Suprapubic skin (tissue), 4 donors: Measurements from ENCODE around the gene PRMT7. TPM values are rescaled to one million over a fixed set of nuclear protein-coding genes. Genes with fewer than 3 reads are reported as not detected.

Source experiments
- DNase-seq, 2 donors: peaks; one replicate each; pipeline ENCODE4 v3.0.0-alpha.2; 2019; ENCODE audit warnings: low spot score in 2 of 2
- H3K27ac ChIP-seq: fragments of 200-600 bp; sonication (generic); one replicate; pipeline ENCODE4 v1.5.1; 2019
- H3K27me3 ChIP-seq: fragments of 200-600 bp; sonication (generic); one replicate; pipeline ENCODE4 v1.5.1; 2019
- H3K36me3 ChIP-seq: fragments of 200-600 bp; sonication (generic); one replicate; pipeline ENCODE4 v1.5.1; 2019
- H3K4me1 ChIP-seq: fragments of 200-600 bp; sonication (generic); one replicate; pipeline ENCODE4 v1.5.1; 2019
- H3K4me3 ChIP-seq: fragments of 200-600 bp; sonication (generic); one replicate; pipeline ENCODE4 v1.5.1; 2019; ENCODE audit warnings: mild to moderate bottlenecking
- H3K9me3 ChIP-seq: fragments of 200-600 bp; sonication (generic); one replicate; pipeline ENCODE4 v1.5.1; 2019
- EP300 ChIP-seq: sonication (generic); formaldehyde crosslinking; IDR thresholded peaks from one replicate; pipeline ENCODE4 v1.6.1; 2017; ENCODE audit warnings: antibody characterized with exemption
- POLR2A ChIP-seq, 2 donors: fragments of 450-650 bp; IDR thresholded peaks; one replicate each; pipeline ENCODE4 v1.6.1; 2017; ENCODE audit warnings: antibody characterized with exemption in 2 of 2, mild to moderate bottlenecking in 2 of 2, moderate library complexity in 2 of 2
- POLR2AphosphoS5 ChIP-seq, 3 donors: sonication (generic); formaldehyde crosslinking; IDR thresholded peaks; one replicate each; pipeline ENCODE4 v1.6.1; 2017; ENCODE audit warnings: antibody characterized with exemption in 3 of 3
- WGBS: methylation state at CpG from one replicate; pipeline ENCODE4 v1.1.5; 2018; 5-methylcytosine and 5-hydroxymethylcytosine counted together
- total RNA-seq, 4 donors: library from RNA; depleted of rRNA; stranded (reverse); fragments of >200 nt; gene quantifications; one replicate each; pipeline ENCODE4 v1.1.0, GENCODE V29; 2016
- TF ChIP-seq, protein P1 (sequence below), 2 donors: fragments of 200-600 bp in 1 of 2; fragments of 450-650 bp in 1 of 2; sonication (generic) in 1 of 2; IDR thresholded peaks; one replicate each; pipeline ENCODE4 v1.5.1; 2016 to 2019; ENCODE audit warnings: antibody characterized with exemption in 2 of 2, mild to moderate bottlenecking in 1 of 2, moderate library complexity in 1 of 2

The PRMT7 gene
- total RNA-seq, 4 donors from 2014 or later, result 38.8 to 101 (median 69.9) TPM

DNA sequence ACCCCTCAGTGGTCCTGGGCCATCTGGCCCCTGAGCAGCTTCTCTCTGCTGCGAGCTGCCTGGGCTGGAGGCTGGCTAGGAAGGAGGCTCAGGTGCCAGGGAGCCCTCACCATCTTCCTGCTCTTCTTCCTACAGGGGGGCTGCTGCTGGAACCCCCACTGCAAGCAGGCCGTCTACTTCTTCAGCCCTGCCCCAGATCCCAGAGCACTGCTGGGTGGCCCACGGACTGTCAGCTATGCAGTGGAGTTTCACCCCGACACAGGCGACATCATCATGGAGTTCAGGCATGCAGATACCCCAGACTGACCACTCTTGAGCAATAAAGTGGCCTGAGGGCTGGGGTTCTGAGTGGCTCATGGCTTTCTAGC lies 46.1 kb downstream of the PRMT7 start:
- Histone ChIP-seq H3K9me3 (no peaks in the 10 kb centered on the region), H3K27me3 (no peaks in the 10 kb centered on the region), H3K27ac (no peak overlapping the region), H3K4me1 (peaks cover 20% of the 10 kb centered on the region), H3K4me3 (no peak overlapping the region), H3K36me3 (peaks cover 74% of the 10 kb centered on the region)
- TF ChIP-seq, protein P1, sequence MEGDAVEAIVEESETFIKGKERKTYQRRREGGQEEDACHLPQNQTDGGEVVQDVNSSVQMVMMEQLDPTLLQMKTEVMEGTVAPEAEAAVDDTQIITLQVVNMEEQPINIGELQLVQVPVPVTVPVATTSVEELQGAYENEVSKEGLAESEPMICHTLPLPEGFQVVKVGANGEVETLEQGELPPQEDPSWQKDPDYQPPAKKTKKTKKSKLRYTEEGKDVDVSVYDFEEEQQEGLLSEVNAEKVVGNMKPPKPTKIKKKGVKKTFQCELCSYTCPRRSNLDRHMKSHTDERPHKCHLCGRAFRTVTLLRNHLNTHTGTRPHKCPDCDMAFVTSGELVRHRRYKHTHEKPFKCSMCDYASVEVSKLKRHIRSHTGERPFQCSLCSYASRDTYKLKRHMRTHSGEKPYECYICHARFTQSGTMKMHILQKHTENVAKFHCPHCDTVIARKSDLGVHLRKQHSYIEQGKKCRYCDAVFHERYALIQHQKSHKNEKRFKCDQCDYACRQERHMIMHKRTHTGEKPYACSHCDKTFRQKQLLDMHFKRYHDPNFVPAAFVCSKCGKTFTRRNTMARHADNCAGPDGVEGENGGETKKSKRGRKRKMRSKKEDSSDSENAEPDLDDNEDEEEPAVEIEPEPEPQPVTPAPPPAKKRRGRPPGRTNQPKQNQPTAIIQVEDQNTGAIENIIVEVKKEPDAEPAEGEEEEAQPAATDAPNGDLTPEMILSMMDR (IDR thresholded peaks at IDR 0.05), result no peak
- no peak for TF ChIP-seq POLR2A (IDR thresholded peaks at IDR 0.05)
- TF ChIP-seq EP300, result no peak
- no CpG with 5 or more reads among the region's 5 CpGs for WGBS
- DNase-seq, result no peak

- no peak for DNase-seq
- H3K9me3 ChIP-seq, result no peaks in the 10 kb centered on the region
- H3K27me3 ChIP-seq, result no peaks in the 10 kb centered on the region
- TF ChIP-seq, protein P1 (IDR thresholded peaks at IDR 0.05), result no peak
- TF ChIP-seq POLR2A (IDR thresholded peaks at IDR 0.05) (no peak), EP300 (no peak), POLR2AphosphoS5 (IDR thresholded peaks at IDR 0.05) (no peak)
- no peak overlapping the region for H3K4me3 ChIP-seq
- no peak overlapping the region for H3K27ac ChIP-seq
- H3K4me1 ChIP-seq, result peaks cover 24% of the 10 kb centered on the region
- peaks cover 68% of the 10 kb centered on the region for H3K36me3 ChIP-seq
- no CpG with 5 or more reads among the region's 9 CpGs for WGBS
Observed at GRCh38 chr16:68357521-68357922, 46.7 kb downstream of the PRMT7 start.

- no peak for DNase-seq
- H3K27me3 ChIP-seq, result no peaks in the 10 kb centered on the region
- H3K9me3 ChIP-seq, result no peaks in the 10 kb centered on the region
- H3K4me3 ChIP-seq, result no peak overlapping the region
- H3K4me1 ChIP-seq, result peaks cover 24% of the 10 kb centered on the region
- 94% methylated on average over 8 of the region's 11 CpGs for WGBS
- peaks cover 64% of the 10 kb centered on the region for H3K36me3 ChIP-seq
- H3K27ac ChIP-seq, result no peak overlapping the region
- TF ChIP-seq POLR2A (IDR thresholded peaks at IDR 0.05) (no peak), EP300 (no peak), POLR2AphosphoS5 (IDR thresholded peaks at IDR 0.05) (no peak)
- TF ChIP-seq, protein P1 (IDR thresholded peaks at IDR 0.05), result no peak
Observed at GRCh38 chr16:68357923-68358322, 47.1 kb downstream of the PRMT7 start.

DNA sequence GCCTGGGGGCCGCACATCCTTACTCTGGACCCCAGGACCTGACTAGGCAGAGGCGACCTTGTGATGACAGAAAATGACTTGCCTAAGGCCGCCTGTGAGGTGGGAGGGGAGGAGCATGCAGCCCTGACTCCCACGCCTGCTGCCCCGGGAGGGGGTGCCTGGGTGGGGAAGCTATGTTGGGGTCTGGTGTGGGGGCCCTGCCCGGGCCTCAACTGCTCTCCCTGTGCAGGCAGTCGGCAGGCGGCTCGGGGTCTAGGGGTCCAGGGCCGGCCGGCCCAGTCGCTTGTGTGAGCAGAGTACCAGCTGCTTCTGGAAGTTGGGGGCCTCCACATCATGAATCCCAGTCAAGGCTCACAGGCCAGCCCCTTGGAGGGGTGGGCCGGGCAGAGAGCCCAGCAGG lies 48.1 kb downstream of the PRMT7 start:
- TF ChIP-seq POLR2AphosphoS5 (IDR thresholded peaks at IDR 0.05), result no peak
- TF ChIP-seq, protein P1 (IDR thresholded peaks at IDR 0.05), result no peak
- TF ChIP-seq POLR2A (IDR thresholded peaks at IDR 0.05), result no peak
- TF ChIP-seq EP300, result no peak
- 84% methylated on average over 7 of the region's 13 CpGs for WGBS
- Histone ChIP-seq H3K27ac (no peak overlapping the region), H3K27me3 (no peaks in the 10 kb centered on the region), H3K4me1 (peaks cover 24% of the 10 kb centered on the region), H3K36me3 (peaks cover 53% of the 10 kb centered on the region), H3K4me3 (no peak overlapping the region), H3K9me3 (no peaks in the 10 kb centered on the region)
- DNase-seq, result no peak

- no peaks in the 10 kb centered on the region for H3K9me3 ChIP-seq
- no peak overlapping the region for H3K4me3 ChIP-seq
- no peak for DNase-seq
- no peak overlapping the region for H3K27ac ChIP-seq
- WGBS, result 69% methylated on average over 18 of the region's 23 CpGs
- H3K27me3 ChIP-seq, result peaks cover 2% of the 10 kb centered on the region
- TF ChIP-seq, protein P1 (IDR thresholded peaks at IDR 0.05), result no peak
- TF ChIP-seq POLR2AphosphoS5 (IDR thresholded peaks at IDR 0.05) (no peak), POLR2A (IDR thresholded peaks at IDR 0.05) (no peak), EP300 (no peak)
- peaks cover 47% of the 10 kb centered on the region for H3K36me3 ChIP-seq
- peaks cover 30% of the 10 kb centered on the region for H3K4me1 ChIP-seq
Observed at GRCh38 chr16:68359398-68360191, 48.8 kb downstream of the PRMT7 start.
